Mesenchymal stem cell (in vitro differentiated cells and primary cell): ENCODE measurements around the gene CD44.

Experiments
- DNase-seq: peaks from one replicate; pipeline ENCODE4 v3.0.0-alpha.2; 2013
- H2AFZ ChIP-seq: one replicate; pipeline ENCODE4 v1.6.1; 2013; ENCODE audit warnings: low read depth, mild to moderate bottlenecking, control low read depth, inconsistent platforms, low read length, moderate library complexity
- H2AK5ac ChIP-seq: 2 replicates; pipeline ENCODE4 v1.6.1; 2013; ENCODE audit warnings: low read length, moderate library complexity, mild to moderate bottlenecking, inconsistent platforms; ENCODE audit not compliant: severe bottlenecking
- H2BK120ac ChIP-seq: one replicate; pipeline ENCODE4 v1.6.1; 2013; ENCODE audit warnings: low read depth, mild to moderate bottlenecking, inconsistent platforms, low read length, moderate library complexity
- H2BK12ac ChIP-seq, 2 experiments: one replicate each; pipeline ENCODE4 v1.6.1; 2013; ENCODE audit warnings: inconsistent platforms in 2 of 2, low read length in 2 of 2, mild to moderate bottlenecking in 2 of 2, moderate library complexity in 2 of 2, control low read depth in 1 of 2
- H2BK15ac ChIP-seq: one replicate; pipeline ENCODE4 v1.6.1; 2013; ENCODE audit warnings: mild to moderate bottlenecking, low read depth, inconsistent platforms; ENCODE audit not compliant: poor library complexity, severe bottlenecking
- H2BK5ac ChIP-seq: 2 replicates; pipeline ENCODE4 v1.6.1; 2013; ENCODE audit warnings: low read depth, mild to moderate bottlenecking, low read length, control low read depth, inconsistent platforms; ENCODE audit not compliant: poor library complexity, severe bottlenecking
- H3K14ac ChIP-seq, 2 experiments: one replicate each; pipeline ENCODE4 v1.6.1; 2013; ENCODE audit warnings: inconsistent platforms in 2 of 2, low read length in 2 of 2, control low read depth in 1 of 2, mild to moderate bottlenecking in 1 of 2, moderate library complexity in 1 of 2
- H3K18ac ChIP-seq, 2 experiments: one replicate each; pipeline ENCODE4 v1.6.1; 2013; ENCODE audit warnings: inconsistent platforms in 2 of 2, low read length in 2 of 2, control low read depth in 1 of 2, low read depth in 1 of 2, mild to moderate bottlenecking in 1 of 2
- H3K23ac ChIP-seq, 2 experiments: one replicate each; pipeline ENCODE4 v1.6.1; 2013; ENCODE audit warnings: inconsistent platforms in 2 of 2, low read length in 2 of 2, mild to moderate bottlenecking in 2 of 2, moderate library complexity in 2 of 2, control low read depth in 1 of 2
- H3K27ac ChIP-seq: 2 replicates; pipeline ENCODE4 v1.5.1; 2013; ENCODE audit warnings: mild to moderate bottlenecking, moderate library complexity, low read length, control low read depth, inconsistent platforms; ENCODE audit not compliant: poor library complexity, severe bottlenecking
- H3K27me3 ChIP-seq, 2 experiments: 2 replicates each; pipeline versions ENCODE4 v1.6.1 to v1.7.0; 2013; ENCODE audit warnings: low read length in 2 of 2, mild to moderate bottlenecking in 2 of 2, moderate library complexity in 2 of 2, control low read depth in 1 of 2, inconsistent platforms in 1 of 2; ENCODE audit not compliant: control insufficient read depth in 1 of 2, insufficient read depth in 1 of 2
- H3K36me3 ChIP-seq, 2 experiments: 2 replicates each; pipeline versions ENCODE4 v1.6.1 to v1.7.0; 2013; ENCODE audit warnings: low read length in 2 of 2, control low read depth in 1 of 2, inconsistent platforms in 1 of 2, low read depth in 1 of 2, mild to moderate bottlenecking in 1 of 2; ENCODE audit not compliant: insufficient read depth in 2 of 2, control insufficient read depth in 1 of 2
- H3K4ac ChIP-seq, 2 experiments: one replicate each; pipeline ENCODE4 v1.6.1; 2013; ENCODE audit warnings: inconsistent platforms in 2 of 2, low read length in 2 of 2, mild to moderate bottlenecking in 2 of 2, moderate library complexity in 2 of 2, control low read depth in 1 of 2, low read depth in 1 of 2
- H3K4me1 ChIP-seq: 2 replicates; pipeline ENCODE4 v1.6.1; 2013; ENCODE audit warnings: low read depth, low read length, control low read depth; ENCODE audit not compliant: control insufficient read depth, insufficient read depth
- H3K4me2 ChIP-seq: 2 replicates; pipeline ENCODE4 v1.6.1; 2013; ENCODE audit warnings: low read length, mild to moderate bottlenecking, inconsistent platforms; ENCODE audit not compliant: poor library complexity, severe bottlenecking
- H3K4me3 ChIP-seq, 2 experiments: 2 replicates each; pipeline versions ENCODE4 v1.5.1 to v1.7.0; 2013; ENCODE audit warnings: low read length in 2 of 2, mild to moderate bottlenecking in 2 of 2, control low read depth in 1 of 2, low read depth in 1 of 2; ENCODE audit not compliant: insufficient read depth in 1 of 2
- H3K79me1 ChIP-seq: replicated peaks from 2 replicates; pipeline ENCODE4 v1.6.1; 2013; ENCODE audit warnings: mild to moderate bottlenecking, control low read depth, low read length, inconsistent platforms; ENCODE audit not compliant: poor library complexity, severe bottlenecking
- H3K9ac ChIP-seq: 2 replicates; pipeline ENCODE4 v1.7.0; 2013; ENCODE audit warnings: mild to moderate bottlenecking, low read length, moderate library complexity
- H3K9me3 ChIP-seq: 2 replicates; pipeline ENCODE4 v1.7.0; 2013; ENCODE audit warnings: mild to moderate bottlenecking, low read length; ENCODE audit not compliant: control insufficient read depth
- H4K8ac ChIP-seq: one replicate; pipeline ENCODE4 v1.6.1; 2013; ENCODE audit warnings: inconsistent platforms, mild to moderate bottlenecking, low read length, moderate library complexity
- H4K91ac ChIP-seq: one replicate; pipeline ENCODE4 v1.6.1; 2013; ENCODE audit warnings: mild to moderate bottlenecking, low read length, inconsistent platforms
- WGBS: methylation state at CpG from one replicate; pipeline ENCODE4 v1.1.7; 2013; ENCODE audit warnings: mixed read lengths; 5-methylcytosine and 5-hydroxymethylcytosine counted together

The CD44 gene

GRCh38 chr11:35096723-35097122 lies 42.2 kb upstream of the CD44 start:
- no peak overlapping the region for H2BK15ac ChIP-seq
- H3K4me2 ChIP-seq, result no peak overlapping the region
- no CpG with 5 or more reads among the region's 2 CpGs for WGBS
- H3K9ac ChIP-seq, result no peak overlapping the region
- peak overlapping the region in 1 of 2 experiments; percentile 79 for H2BK12ac ChIP-seq
- H4K91ac ChIP-seq, result no peak overlapping the region
- H3K23ac ChIP-seq, result no peak overlapping the region
- no peak overlapping the region for H2BK5ac ChIP-seq
- no peak overlapping the region for H2AK5ac ChIP-seq
- H2BK120ac ChIP-seq, result no peak overlapping the region
- H3K27me3 ChIP-seq, result no peaks in the 10 kb centered on the region
- peaks cover 2% of the 10 kb centered on the region for H3K4me1 ChIP-seq
- DNase-seq, result no peak
- peak overlapping the region; percentile 54 for H4K8ac ChIP-seq
- H3K18ac ChIP-seq, result peak overlapping the region in 1 of 2 experiments; percentile 46
- peak overlapping the region in 1 of 2 experiments; percentile 32 for H3K4ac ChIP-seq
- no peaks in the 10 kb centered on the region for H3K9me3 ChIP-seq
- peaks cover 2% of the 10 kb centered on the region for H3K79me1 ChIP-seq
- no peak overlapping the region for H3K14ac ChIP-seq
- no peaks in the 10 kb centered on the region for H3K36me3 ChIP-seq
- H2AFZ ChIP-seq, result no peak overlapping the region
- no peak overlapping the region for H3K4me3 ChIP-seq
- no peak overlapping the region for H3K27ac ChIP-seq

DNA sequence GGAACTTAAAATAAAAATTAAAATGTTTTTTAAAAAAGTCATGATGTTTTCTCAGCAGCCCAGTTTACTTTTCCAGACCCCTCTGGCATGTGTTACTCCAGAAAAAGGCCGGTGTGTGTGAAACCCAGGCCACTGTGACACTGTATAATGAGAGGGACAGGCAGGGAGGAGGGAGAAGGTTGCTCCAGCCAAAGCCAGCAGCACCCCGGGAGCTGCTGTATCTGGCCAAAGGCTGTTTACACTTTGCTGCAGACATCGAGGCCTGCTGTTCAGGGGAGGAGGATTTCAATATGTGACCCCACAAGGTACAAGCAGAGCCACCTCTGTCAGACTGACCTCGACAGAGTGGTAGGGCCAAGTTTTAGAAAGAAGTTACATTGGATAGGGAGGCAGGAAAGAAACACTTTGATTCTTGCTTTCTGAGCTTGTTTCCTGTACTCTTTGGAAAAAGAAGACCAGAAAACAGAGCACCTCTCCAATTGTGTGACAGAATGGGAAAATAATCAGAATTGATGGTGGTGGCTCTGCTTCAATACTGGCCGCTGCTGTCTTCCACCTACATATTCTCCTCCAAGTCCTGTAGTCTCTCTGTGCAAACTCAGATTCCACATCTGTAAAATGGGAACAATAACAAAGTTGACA lies 41.0 kb upstream of the CD44 start:
- Histone ChIP-seq H2BK120ac (peak overlapping the region; percentile 78), H3K23ac (peak overlapping the region in 1 of 2 experiments; percentile 60), H3K4me3 (no peak overlapping the region), H3K18ac (peak overlapping the region; percentile 75 to 95), H3K27ac (no peak overlapping the region), H2BK5ac (no peak overlapping the region), H3K27me3 (no peaks in the 10 kb centered on the region), H3K4ac (peak overlapping the region; percentile 33 to 87), H4K91ac (peak overlapping the region; percentile 50), H3K36me3 (no peaks in the 10 kb centered on the region), H3K9ac (peak overlapping the region; percentile 40), H3K14ac (no peak overlapping the region), H4K8ac (peak overlapping the region; percentile 88), H2BK15ac (no peak overlapping the region), H2AK5ac (peak overlapping the region; percentile 37), H3K9me3 (no peaks in the 10 kb centered on the region), H3K79me1 (peaks cover 2% of the 10 kb centered on the region), H3K4me1 (peaks cover 2% of the 10 kb centered on the region), H3K4me2 (no peak overlapping the region), H2AFZ (no peak overlapping the region), H2BK12ac (peak overlapping the region; percentile 97 to 99)
- WGBS, result 38% methylated on average over 5 of the region's 5 CpGs
- DNase-seq, result no peak

- no peak for DNase-seq
These were observed 40.1 kb upstream of the CD44 start for GRCh38 chr11:35098855-35099254.

DNA sequence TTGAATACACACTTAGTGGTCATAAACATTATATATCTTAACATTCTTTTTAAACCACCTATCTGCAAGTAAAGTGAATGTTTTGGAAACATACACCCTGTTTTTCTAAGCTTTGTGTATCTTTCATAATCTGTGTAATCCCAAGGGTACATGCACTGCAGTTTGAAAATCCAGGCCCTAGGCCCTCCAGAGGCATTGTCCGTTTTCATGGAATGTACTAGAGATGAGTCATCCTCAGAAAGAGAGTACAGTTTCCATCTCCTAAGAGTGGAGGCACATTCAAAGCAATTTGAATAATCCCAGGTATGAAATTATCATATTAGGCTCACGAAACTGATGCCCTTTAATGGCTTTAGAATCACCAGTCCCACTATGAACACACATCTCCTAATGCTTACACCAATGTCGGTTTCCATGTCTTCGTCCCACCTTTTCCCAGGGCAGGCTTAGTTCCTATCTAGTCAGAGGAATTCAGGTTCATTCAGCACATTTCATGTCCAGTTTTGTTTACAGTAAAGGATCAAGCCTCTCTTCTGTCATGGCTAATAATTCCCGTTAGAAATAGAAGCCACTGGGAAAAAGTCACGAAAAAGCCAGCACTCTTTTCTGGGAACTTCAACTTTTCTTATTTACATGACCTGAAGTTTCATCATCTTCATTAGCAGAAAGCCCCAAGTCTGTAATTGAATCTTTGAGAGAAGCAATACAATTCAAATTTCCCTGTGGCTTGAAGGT lies 39.5 kb upstream of the CD44 start:
- Histone ChIP-seq H3K4me2 (no peak overlapping the region), H2AK5ac (no peak overlapping the region), H3K4me1 (peaks cover 2% of the 10 kb centered on the region), H3K9me3 (no peaks in the 10 kb centered on the region), H3K23ac (no peak overlapping the region), H3K27ac (peak overlapping the region; percentile 44), H3K79me1 (peaks cover 2% of the 10 kb centered on the region), H3K9ac (peak overlapping the region; percentile 84), H3K36me3 (no peaks in the 10 kb centered on the region), H3K27me3 (no peaks in the 10 kb centered on the region), H2BK120ac (peak overlapping the region; percentile 43), H2BK5ac (no peak overlapping the region), H3K4me3 (peak overlapping the region in 1 of 2 experiments; percentile 49), H3K18ac (peak overlapping the region; percentile 55 to 69), H4K8ac (no peak overlapping the region), H2BK15ac (no peak overlapping the region), H2AFZ (no peak overlapping the region), H4K91ac (no peak overlapping the region), H2BK12ac (peak overlapping the region; percentile 59 to 72), H3K14ac (no peak overlapping the region), H3K4ac (peak overlapping the region in 1 of 2 experiments; percentile 74)
- 44% methylated on average over 6 of the region's 6 CpGs for WGBS
- peak; percentile 84 for DNase-seq

More at GRCh38 chr11:35098855-35099254, 40.1 kb upstream of the CD44 start:
- Histone ChIP-seq H3K79me1 (peaks cover 2% of the 10 kb centered on the region), H2BK5ac (no peak overlapping the region), H2AFZ (no peak overlapping the region), H4K8ac (peak overlapping the region; percentile 97), H3K4me3 (peak overlapping the region in 1 of 2 experiments; percentile 49), H3K4me1 (peaks cover 2% of the 10 kb centered on the region), H3K18ac (peak overlapping the region; percentile 71 to 97), H2BK12ac (peak overlapping the region; percentile 97 to 99), H4K91ac (peak overlapping the region; percentile 92), H2BK15ac (peak overlapping the region; percentile 16), H3K4ac (peak overlapping the region; percentile 92 to 95), H3K9ac (peak overlapping the region; percentile 84), H3K27ac (no peak overlapping the region), H3K9me3 (no peaks in the 10 kb centered on the region), H3K4me2 (no peak overlapping the region), H3K27me3 (no peaks in the 10 kb centered on the region), H2AK5ac (peak overlapping the region; percentile 85), H2BK120ac (peak overlapping the region; percentile 98), H3K14ac (no peak overlapping the region), H3K23ac (peak overlapping the region in 1 of 2 experiments; percentile 29), H3K36me3 (no peaks in the 10 kb centered on the region)
- 96% methylated on average over 3 of the region's 5 CpGs for WGBS
